Measurements from ENCODE around the gene RUNX2.

DNA sequence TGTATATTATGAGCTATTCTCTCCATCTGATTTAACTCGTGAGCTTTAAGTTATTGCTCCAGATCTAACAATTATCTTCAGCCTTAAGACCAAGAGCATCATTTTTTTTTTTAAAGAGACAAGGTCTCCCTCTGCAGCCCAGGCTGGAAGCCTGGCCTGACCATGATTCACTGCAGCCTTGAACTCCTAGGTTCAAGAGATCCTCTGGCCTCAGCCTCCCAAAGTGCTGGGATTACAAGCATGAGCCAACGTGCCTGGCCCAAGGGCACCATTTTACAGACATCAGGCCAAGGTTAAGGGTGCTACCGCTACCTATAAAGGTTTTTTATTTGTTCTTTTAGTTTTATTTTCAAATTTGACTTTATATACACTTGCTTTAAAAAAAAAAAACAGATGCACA lies 47.3 kb downstream of the RUNX2 start:
- TF ChIP-seq, protein P1, sequence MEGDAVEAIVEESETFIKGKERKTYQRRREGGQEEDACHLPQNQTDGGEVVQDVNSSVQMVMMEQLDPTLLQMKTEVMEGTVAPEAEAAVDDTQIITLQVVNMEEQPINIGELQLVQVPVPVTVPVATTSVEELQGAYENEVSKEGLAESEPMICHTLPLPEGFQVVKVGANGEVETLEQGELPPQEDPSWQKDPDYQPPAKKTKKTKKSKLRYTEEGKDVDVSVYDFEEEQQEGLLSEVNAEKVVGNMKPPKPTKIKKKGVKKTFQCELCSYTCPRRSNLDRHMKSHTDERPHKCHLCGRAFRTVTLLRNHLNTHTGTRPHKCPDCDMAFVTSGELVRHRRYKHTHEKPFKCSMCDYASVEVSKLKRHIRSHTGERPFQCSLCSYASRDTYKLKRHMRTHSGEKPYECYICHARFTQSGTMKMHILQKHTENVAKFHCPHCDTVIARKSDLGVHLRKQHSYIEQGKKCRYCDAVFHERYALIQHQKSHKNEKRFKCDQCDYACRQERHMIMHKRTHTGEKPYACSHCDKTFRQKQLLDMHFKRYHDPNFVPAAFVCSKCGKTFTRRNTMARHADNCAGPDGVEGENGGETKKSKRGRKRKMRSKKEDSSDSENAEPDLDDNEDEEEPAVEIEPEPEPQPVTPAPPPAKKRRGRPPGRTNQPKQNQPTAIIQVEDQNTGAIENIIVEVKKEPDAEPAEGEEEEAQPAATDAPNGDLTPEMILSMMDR (IDR thresholded peaks at IDR 0.05): no peak
- no peak for TF ChIP-seq POLR2A (IDR thresholded peaks at IDR 0.05)

Measured in testis (tissue), 2 donors.